SK-N-SH (cell line): ENCODE results near the gene ANKRD1.

Source experiments
- CTCF ChIP-seq: fragments of 200-600 bp; sonication (generic); IDR thresholded peaks from 2 replicates; pipeline ENCODE4 v1.6.1; 2017; ENCODE audit warnings: antibody characterized with exemption, mild to moderate bottlenecking, moderate library complexity
- MAX ChIP-seq: IDR thresholded peaks from 2 replicates; pipeline ENCODE4 v1.4.0; 2012; ENCODE audit warnings: low read depth
- REST ChIP-seq: IDR thresholded peaks from 2 replicates; pipeline ENCODE4 v1.6.1; 2012; ENCODE audit warnings: mild to moderate bottlenecking, low read depth, low read length, moderate library complexity

GRCh38 chr10:90958781-90959180, 37.9 kb upstream of the ANKRD1 start:
- TF ChIP-seq MAX: no peak
- no peak for TF ChIP-seq REST
- no peak for TF ChIP-seq CTCF
